ENCODE results near the gene CNN1.

The CNN1 gene

GRCh38 chr19:11505032-11505503 is 33.6 kb upstream of the CNN1 start:
- Histone ChIP-seq H3K27ac (ENCODE audit: low read depth in 2 of 2, low read length in 2 of 2) (peak overlapping the region; percentile 94), H3K9ac (ENCODE audit: low read depth in 1 of 2, low read length in 2 of 2) (peak overlapping the region; percentile 72 to 90), H3K4me1 (ENCODE audit: control insufficient read depth in 2 of 2, insufficient read depth in 2 of 2, low read length in 2 of 2) (peaks cover 6 to 11% of the 10 kb centered on the region in 2 donors), H3K9me3 (ENCODE audit: control insufficient read depth in 2 of 2, low read length in 2 of 2) (no peaks in the 10 kb centered on the region), H3K36me3 (ENCODE audit: control insufficient read depth in 2 of 2, insufficient read depth in 2 of 2, low read length in 2 of 2) (peaks cover 0 to 2% of the 10 kb centered on the region in 2 donors), H3K4me3 (ENCODE audit: low read length in 2 of 2) (peak overlapping the region; percentile 81 to 85), H3K27me3 (ENCODE audit: control insufficient read depth in 2 of 2, insufficient read depth in 2 of 2, low read length in 2 of 2) (no peaks in the 10 kb centered on the region)

DNA sequence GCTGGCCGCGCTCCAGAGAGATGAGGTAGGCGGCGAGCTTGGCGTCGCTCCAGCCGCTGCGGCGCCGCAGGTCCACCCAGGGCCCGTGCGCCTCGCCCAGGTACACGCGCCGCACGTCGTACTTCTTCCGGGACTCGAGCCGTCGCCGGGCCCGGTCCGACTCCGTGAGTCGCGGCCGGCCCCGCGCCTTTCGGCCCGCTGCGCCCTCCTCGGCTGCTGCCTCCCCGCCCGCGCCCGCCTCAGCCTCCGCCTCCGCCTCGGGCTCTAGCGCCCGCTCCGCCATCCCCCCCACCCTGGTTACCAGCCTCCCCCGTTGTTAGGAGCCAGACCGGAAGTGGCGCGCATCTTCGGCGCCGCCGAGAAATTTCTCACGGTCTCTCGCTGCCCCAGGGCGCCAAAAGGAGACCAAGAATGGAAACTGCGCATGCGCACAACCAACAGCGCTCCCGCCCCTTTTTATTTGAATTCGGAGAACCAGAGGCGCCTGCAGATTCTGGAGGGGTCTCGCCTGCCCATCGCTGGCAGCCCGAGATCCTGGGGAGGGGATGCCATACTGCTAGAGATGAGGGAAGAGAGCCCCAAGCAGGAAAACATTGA is 33.0 kb upstream of the CNN1 start, which contains the start of gene ZNF653:
ZNF653 (minus strand) TSS at position 336 of the 597 bp plus-strand sequence; CDS start at position 283, 53 bp downstream.
- Histone ChIP-seq H3K27ac (ENCODE audit: low read depth in 2 of 2, low read length in 2 of 2) (peak within 1 kb of the TSS; percentile 94), H3K4me1 (ENCODE audit: control insufficient read depth in 2 of 2, insufficient read depth in 2 of 2, low read length in 2 of 2) (peaks cover 6 to 11% of the 10 kb centered on the region in 2 donors), H3K4me3 (ENCODE audit: low read length in 2 of 2) (peak within 1 kb of the TSS; percentile 81 to 85), H3K9ac (ENCODE audit: low read depth in 1 of 2, low read length in 2 of 2) (peak within 1 kb of the TSS; percentile 72 to 90), H3K27me3 (ENCODE audit: control insufficient read depth in 2 of 2, insufficient read depth in 2 of 2, low read length in 2 of 2) (no peaks in the 10 kb centered on the region), H3K9me3 (ENCODE audit: control insufficient read depth in 2 of 2, low read length in 2 of 2) (no peaks in the 10 kb centered on the region), H3K36me3 (ENCODE audit: control insufficient read depth in 2 of 2, insufficient read depth in 2 of 2, low read length in 2 of 2) (peaks cover 0 to 2% of the 10 kb centered on the region in 2 donors)

DNA sequence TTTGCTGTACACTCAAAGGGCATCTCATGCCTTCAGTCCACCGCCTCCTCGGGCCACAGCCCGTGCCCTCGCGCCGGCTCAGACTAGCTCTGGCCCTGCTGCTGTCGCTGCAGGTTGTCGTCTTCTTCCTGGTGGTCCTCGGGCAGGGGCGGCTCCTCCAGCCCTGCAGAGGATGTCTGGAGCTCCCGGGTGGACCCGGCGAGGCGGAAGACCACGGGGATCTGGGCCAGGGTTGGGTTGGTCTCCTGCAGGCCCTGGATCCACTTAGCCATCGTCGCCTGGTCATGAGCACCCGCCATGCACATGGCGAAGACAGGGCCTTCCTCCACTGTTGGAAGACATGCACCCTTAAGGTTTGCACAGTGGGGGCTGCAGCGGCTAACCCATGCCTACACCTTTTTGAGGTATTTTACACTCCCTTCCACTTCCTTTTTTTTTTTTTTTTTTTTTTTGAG is 32.5 kb upstream of the CNN1 start:
- Histone ChIP-seq H3K4me3 (ENCODE audit: low read length in 2 of 2) (peak overlapping the region; percentile 81 to 85), H3K27ac (ENCODE audit: low read depth in 2 of 2, low read length in 2 of 2) (peak overlapping the region; percentile 94), H3K27me3 (ENCODE audit: control insufficient read depth in 2 of 2, insufficient read depth in 2 of 2, low read length in 2 of 2) (no peaks in the 10 kb centered on the region), H3K9ac (ENCODE audit: low read depth in 1 of 2, low read length in 2 of 2) (peak overlapping the region; percentile 72 to 90), H3K4me1 (ENCODE audit: control insufficient read depth in 2 of 2, insufficient read depth in 2 of 2, low read length in 2 of 2) (peaks cover 6 to 11% of the 10 kb centered on the region in 2 donors), H3K36me3 (ENCODE audit: control insufficient read depth in 2 of 2, insufficient read depth in 2 of 2, low read length in 2 of 2) (peaks cover 0 to 2% of the 10 kb centered on the region in 2 donors), H3K9me3 (ENCODE audit: control insufficient read depth in 2 of 2, low read length in 2 of 2) (no peaks in the 10 kb centered on the region)

DNA sequence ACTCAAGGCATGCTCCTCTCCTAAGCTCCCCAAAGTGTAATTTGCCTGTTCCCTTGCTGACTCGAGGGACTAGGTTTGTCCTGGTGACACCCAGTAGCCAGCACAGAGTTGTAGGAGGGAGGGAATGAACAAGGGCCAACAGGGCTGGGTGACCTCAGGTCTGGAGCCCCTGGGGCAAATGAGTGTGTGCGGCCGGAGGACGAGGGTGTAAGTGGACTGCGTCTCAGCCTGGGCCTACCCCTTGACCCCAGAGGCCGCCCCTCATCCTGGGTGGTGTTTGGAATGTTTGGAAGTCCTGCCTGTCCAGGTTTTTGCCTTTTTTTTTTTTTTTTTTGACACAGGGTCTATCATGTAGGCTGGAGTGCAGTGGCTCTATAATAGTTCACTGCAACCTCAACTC is 31.7 kb upstream of the CNN1 start:
- Histone ChIP-seq H3K4me1 (ENCODE audit: control insufficient read depth in 2 of 2, insufficient read depth in 2 of 2, low read length in 2 of 2) (peaks cover 6 to 11% of the 10 kb centered on the region in 2 donors), H3K9ac (ENCODE audit: low read depth in 1 of 2, low read length in 2 of 2) (no peak overlapping the region), H3K27me3 (ENCODE audit: control insufficient read depth in 2 of 2, insufficient read depth in 2 of 2, low read length in 2 of 2) (no peaks in the 10 kb centered on the region), H3K36me3 (ENCODE audit: control insufficient read depth in 2 of 2, insufficient read depth in 2 of 2, low read length in 2 of 2) (peaks cover 0 to 7% of the 10 kb centered on the region in 2 donors), H3K27ac (ENCODE audit: low read depth in 2 of 2, low read length in 2 of 2) (no peak overlapping the region), H3K9me3 (ENCODE audit: control insufficient read depth in 2 of 2, low read length in 2 of 2) (no peaks in the 10 kb centered on the region), H3K4me3 (ENCODE audit: low read length in 2 of 2) (no peak overlapping the region)

- H3K4me1 ChIP-seq (ENCODE audit: control insufficient read depth in 2 of 2, insufficient read depth in 2 of 2, low read length in 2 of 2) = peaks cover 6 to 11% of the 10 kb centered on the region in 2 donors
- no peak overlapping the region for H3K27ac ChIP-seq (ENCODE audit: low read depth in 2 of 2, low read length in 2 of 2)
- H3K36me3 ChIP-seq (ENCODE audit: control insufficient read depth in 2 of 2, insufficient read depth in 2 of 2, low read length in 2 of 2) = peaks cover 0 to 12% of the 10 kb centered on the region in 2 donors
- no peak overlapping the region for H3K9ac ChIP-seq (ENCODE audit: low read depth in 1 of 2, low read length in 2 of 2)
- no peak overlapping the region for H3K4me3 ChIP-seq (ENCODE audit: low read length in 2 of 2)
- no peaks in the 10 kb centered on the region for H3K9me3 ChIP-seq (ENCODE audit: control insufficient read depth in 2 of 2, low read length in 2 of 2)
- H3K27me3 ChIP-seq (ENCODE audit: control insufficient read depth in 2 of 2, insufficient read depth in 2 of 2, low read length in 2 of 2) = no peaks in the 10 kb centered on the region
Observed at GRCh38 chr19:11507370-11508078, 31.1 kb upstream of the CNN1 start.

GRCh38 chr19:11510444-11510843 is 28.2 kb upstream of the CNN1 start:
- Histone ChIP-seq H3K36me3 (ENCODE audit: control insufficient read depth in 2 of 2, insufficient read depth in 2 of 2, low read length in 2 of 2) (peaks cover 15 to 20% of the 10 kb centered on the region in 2 donors), H3K9me3 (ENCODE audit: control insufficient read depth in 2 of 2, low read length in 2 of 2) (no peaks in the 10 kb centered on the region), H3K4me3 (ENCODE audit: low read length in 2 of 2) (no peak overlapping the region), H3K27ac (ENCODE audit: low read depth in 2 of 2, low read length in 2 of 2) (no peak overlapping the region), H3K27me3 (ENCODE audit: control insufficient read depth in 2 of 2, insufficient read depth in 2 of 2, low read length in 2 of 2) (no peaks in the 10 kb centered on the region), H3K9ac (ENCODE audit: low read depth in 1 of 2, low read length in 2 of 2) (no peak overlapping the region), H3K4me1 (ENCODE audit: control insufficient read depth in 2 of 2, insufficient read depth in 2 of 2, low read length in 2 of 2) (peaks cover 5 to 6% of the 10 kb centered on the region in 2 donors)

DNA sequence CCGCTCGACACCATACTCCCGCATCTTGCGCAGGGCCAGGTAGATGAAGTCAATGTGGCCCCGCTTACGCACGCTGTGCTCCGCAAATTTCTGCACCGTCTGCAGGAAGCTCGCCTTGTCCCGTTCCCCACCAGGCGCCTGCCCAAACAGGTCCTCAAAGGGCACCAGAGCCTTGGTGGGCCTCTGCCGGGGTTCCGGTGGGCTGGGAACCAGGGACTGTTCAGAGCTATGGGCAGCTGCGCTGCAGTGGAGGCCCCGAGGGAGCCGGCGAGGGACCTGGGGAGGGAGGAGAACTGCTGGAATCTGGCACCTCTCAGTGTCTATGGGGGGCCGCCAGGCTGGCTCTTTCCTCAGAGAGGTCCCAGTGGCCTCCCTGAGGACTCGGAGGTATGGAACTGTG is 24.7 kb upstream of the CNN1 start:
- H3K27me3 ChIP-seq (ENCODE audit: control insufficient read depth in 2 of 2, insufficient read depth in 2 of 2, low read length in 2 of 2) = no peaks in the 10 kb centered on the region
- H3K9me3 ChIP-seq (ENCODE audit: control insufficient read depth in 2 of 2, low read length in 2 of 2) = no peaks in the 10 kb centered on the region
- H3K9ac ChIP-seq (ENCODE audit: low read depth in 1 of 2, low read length in 2 of 2) = no peak overlapping the region
- no peak overlapping the region for H3K4me3 ChIP-seq (ENCODE audit: low read length in 2 of 2)
- H3K4me1 ChIP-seq (ENCODE audit: control insufficient read depth in 2 of 2, insufficient read depth in 2 of 2, low read length in 2 of 2) = no peaks in the 10 kb centered on the region
- no peak overlapping the region for H3K27ac ChIP-seq (ENCODE audit: low read depth in 2 of 2, low read length in 2 of 2)
- H3K36me3 ChIP-seq (ENCODE audit: control insufficient read depth in 2 of 2, insufficient read depth in 2 of 2, low read length in 2 of 2) = peaks cover 26 to 34% of the 10 kb centered on the region in 2 donors

DNA sequence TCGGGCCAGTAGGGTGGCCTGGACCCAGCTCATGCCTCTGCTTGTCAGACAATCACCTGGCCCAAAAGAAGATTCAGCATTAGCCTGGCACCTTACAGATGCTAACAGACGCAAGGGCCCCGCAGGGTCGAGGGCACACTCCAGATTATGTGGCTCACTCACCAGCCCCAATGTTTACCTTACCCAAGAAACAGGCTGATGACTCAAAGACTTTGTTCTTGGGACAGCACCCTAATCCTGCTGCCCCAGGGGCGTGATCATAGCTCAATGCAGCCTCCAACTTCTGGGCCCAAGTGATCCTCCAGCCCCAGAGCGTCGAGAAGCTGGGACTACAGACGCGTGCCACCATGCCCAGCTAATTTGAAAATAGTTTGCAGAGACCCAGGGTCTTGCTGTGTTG is 19.5 kb upstream of the CNN1 start:
- Histone ChIP-seq H3K9ac (ENCODE audit: low read depth in 1 of 2, low read length in 2 of 2) (no peak overlapping the region), H3K36me3 (ENCODE audit: control insufficient read depth in 2 of 2, insufficient read depth in 2 of 2, low read length in 2 of 2) (peaks cover 13 to 18% of the 10 kb centered on the region in 2 donors), H3K4me3 (ENCODE audit: low read length in 2 of 2) (no peak overlapping the region), H3K27me3 (ENCODE audit: control insufficient read depth in 2 of 2, insufficient read depth in 2 of 2, low read length in 2 of 2) (no peaks in the 10 kb centered on the region), H3K27ac (ENCODE audit: low read depth in 2 of 2, low read length in 2 of 2) (no peak overlapping the region), H3K4me1 (ENCODE audit: control insufficient read depth in 2 of 2, insufficient read depth in 2 of 2, low read length in 2 of 2) (no peaks in the 10 kb centered on the region), H3K9me3 (ENCODE audit: control insufficient read depth in 2 of 2, low read length in 2 of 2) (no peaks in the 10 kb centered on the region)

DNA sequence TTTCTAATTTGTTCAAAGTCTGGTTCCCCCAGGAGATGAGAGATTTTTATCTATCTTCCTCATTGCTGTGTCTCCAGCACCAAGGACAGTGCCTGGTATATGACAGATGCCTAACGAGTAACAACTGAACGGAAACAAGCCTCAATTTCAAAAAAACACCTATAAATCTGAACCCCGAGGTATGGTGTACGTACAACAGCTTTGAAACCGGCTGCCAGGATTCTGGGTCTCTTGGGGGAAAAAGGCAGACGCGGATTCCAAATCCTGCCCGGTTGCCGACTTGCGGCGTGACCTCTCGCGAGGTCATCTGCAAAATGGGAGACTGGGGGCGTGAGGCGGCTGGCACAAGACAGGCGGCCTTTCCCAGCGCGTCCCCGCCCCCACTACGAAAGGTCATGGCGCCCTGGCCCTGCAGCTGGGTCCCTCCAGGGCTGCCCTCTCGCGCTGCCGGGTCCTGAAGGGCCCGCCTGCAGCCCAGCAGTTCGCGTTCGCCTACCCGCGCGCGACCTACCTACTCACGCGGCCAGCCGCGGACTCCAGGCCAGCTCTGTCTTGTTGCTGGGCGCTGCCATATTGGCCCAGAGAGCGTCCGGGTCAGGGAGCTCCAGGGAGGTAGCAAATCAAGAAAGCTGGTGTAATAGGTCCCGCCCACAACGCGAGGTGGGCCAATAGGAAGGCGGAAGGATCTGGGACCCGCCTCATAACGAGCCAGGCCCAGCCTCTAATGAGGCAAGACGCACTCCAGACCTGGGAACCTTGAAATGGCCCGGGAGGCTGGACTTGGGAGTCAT is 9.9 kb upstream of the CNN1 start, which contains the start of gene ECSIT:
ECSIT (minus strand) TSS at position 584 of the 791 bp plus-strand sequence. CDS start 9,964 bp downstream, outside the sequence.
- H3K27ac ChIP-seq (ENCODE audit: low read depth in 2 of 2, low read length in 2 of 2) = peak within 1 kb of the TSS; percentile 94 to 95
- H3K36me3 ChIP-seq (ENCODE audit: control insufficient read depth in 2 of 2, insufficient read depth in 2 of 2, low read length in 2 of 2) = peaks cover 0 to 5% of the 10 kb centered on the region in 2 donors
- peak within 1 kb of the TSS; percentile 69 to 86 for H3K9ac ChIP-seq (ENCODE audit: low read depth in 1 of 2, low read length in 2 of 2)
- H3K9me3 ChIP-seq (ENCODE audit: control insufficient read depth in 2 of 2, low read length in 2 of 2) = no peaks in the 10 kb centered on the region
- peaks cover 6 to 10% of the 10 kb centered on the region in 2 donors for H3K4me1 ChIP-seq (ENCODE audit: control insufficient read depth in 2 of 2, insufficient read depth in 2 of 2, low read length in 2 of 2)
- H3K27me3 ChIP-seq (ENCODE audit: control insufficient read depth in 2 of 2, insufficient read depth in 2 of 2, low read length in 2 of 2) = no peaks in the 10 kb centered on the region
- peak within 1 kb of the TSS; percentile 85 to 95 for H3K4me3 ChIP-seq (ENCODE audit: low read length in 2 of 2)
